ENCODE data around the gene APRT.

APRT gene

DNA sequence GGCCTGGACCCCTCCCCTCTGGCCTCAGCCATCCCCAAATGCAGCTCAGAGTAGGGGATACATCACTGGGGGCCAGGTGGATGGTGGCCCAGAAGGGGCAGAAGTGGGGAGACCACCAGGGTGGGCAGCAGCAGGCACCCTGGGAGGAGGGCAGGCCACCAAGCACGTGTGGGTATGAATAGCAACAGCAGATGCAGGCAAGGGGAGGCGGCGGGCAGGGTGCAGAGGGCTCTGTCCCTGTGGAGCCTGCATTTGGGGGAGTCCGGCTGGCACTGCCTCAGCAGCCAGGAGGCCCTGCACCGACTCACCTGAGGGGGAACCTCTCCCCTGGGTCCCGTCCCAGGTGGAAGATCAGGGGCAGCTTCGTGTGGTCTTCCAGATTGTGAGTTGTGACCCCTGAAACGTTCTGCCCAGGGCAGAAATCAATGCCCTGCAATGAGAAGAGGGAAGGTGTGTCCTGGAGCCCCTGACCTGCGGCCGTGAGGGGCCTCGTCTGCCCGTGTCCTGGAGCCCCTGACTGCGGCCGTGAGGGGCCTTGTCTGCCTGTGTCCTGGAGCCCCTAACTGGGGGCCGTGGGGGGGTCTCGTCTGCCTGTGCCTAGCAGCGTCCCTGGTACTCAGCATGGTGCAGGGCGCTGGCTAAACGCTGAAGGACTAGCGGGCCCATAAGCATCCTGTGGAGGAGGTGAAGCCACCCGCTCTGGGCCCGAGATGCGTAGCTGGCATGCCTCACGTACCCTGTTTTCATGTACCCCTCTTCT, 10.7 kb upstream of the APRT start:
- no peak for DNase-seq (ENCODE audit: low read depth)

GRCh38 chr16:88821168-88821850, 9.6 kb upstream of the APRT start:
- DNase-seq (ENCODE audit: low read depth), result no peak

DNA sequence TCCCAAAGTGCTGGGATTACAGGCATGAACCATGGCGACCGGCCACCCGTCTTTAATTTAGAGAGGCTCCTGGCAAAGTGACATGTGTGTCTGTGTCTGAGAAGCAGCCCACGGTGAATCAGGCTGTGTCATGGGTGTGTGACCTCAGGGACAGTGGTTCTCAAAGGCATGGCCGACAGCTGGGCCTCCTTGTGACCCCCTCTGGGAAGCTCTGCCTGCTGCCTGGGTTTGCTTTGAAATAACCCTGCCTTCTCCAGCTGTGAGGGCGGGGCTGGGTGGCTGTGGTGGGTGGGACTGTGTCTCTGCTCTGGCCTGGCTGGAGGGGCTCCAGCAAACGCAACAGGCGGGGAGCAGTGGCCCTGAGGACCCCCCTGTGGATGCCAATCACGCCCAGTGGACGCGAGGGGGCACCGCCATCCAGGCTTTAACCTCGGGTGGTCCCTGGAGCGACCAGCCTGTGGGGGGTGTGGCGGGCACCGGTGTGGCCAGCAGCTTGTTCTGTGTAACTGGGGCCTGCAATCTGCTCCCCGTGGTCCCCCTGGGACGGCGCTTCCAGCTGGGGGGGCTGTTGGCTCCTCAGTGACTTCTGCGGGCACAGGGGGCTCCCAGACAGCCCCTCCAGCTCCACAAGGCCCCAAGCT, 8.8 kb upstream of the APRT start:
- DNase-seq (ENCODE audit: low read depth), result no peak

DNA sequence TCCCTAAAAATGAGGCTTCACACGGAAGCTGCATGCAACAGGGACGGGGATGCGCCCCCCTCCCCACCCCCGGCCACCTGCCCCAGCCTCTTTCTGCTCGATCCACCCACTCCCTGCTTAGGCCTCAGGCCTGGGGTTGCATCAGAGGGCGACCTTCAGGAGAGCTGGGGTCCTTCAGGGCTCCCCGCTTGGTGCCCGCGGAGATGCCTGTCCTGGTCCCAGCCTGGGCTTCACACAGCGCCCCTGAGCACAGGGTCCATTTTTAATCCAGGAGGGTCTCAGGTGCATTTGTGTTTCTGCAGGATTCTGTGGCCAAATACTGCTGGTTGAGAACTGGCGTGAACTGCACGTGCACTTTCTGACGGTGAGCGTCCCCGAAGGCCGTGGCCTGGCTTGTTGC, 7.4 kb upstream of the APRT start:
- no peak for DNase-seq (ENCODE audit: low read depth)

- DNase-seq (ENCODE audit: low read depth), result no peak
Observed at GRCh38 chr16:88818575-88818874, 6.8 kb upstream of the APRT start.

- DNase-seq (ENCODE audit: low read depth), result no peak
Observed at GRCh38 chr16:88817785-88818574, 6.3 kb upstream of the APRT start.

DNA sequence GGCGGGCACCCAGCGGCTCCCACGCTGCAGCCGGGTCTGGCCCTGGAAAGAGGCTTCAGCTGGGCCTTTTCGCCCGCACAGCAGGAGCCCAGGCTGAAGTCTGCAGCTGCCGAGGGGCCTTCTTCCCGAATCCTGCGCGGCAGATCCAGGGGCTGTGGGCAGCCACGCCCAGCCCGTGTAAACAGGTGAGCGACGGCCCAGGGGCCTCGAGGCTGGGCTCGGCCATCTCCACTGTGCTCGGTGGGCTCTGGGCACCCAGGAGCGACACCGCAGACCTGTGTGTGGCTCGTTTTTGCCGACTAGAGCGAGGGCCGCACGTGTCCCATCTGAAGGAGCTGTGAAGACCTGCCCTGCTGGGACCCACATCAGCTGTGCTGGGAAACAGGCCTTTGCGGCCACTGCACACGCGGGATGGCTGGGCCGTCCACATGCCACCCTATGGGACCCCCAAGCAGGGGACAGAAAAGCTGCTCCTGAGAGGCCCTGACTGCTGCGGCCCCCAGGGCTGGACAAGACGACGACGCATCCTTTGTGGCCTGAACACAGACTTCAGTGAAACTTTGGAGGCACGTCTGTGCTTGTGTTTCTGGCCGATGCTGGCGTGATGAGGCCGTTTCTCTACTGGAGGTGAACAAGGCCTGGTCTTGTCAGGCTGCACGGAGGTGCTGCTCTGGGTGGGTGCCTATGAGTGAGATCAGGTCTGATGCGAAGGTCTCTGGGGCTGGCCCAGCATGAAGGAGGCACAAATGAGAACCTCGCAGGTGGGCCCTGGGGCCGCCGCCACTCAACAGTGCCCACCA, 5.2 kb upstream of the APRT start:
- DNase-seq (ENCODE audit: low read depth), result no peak

DNA sequence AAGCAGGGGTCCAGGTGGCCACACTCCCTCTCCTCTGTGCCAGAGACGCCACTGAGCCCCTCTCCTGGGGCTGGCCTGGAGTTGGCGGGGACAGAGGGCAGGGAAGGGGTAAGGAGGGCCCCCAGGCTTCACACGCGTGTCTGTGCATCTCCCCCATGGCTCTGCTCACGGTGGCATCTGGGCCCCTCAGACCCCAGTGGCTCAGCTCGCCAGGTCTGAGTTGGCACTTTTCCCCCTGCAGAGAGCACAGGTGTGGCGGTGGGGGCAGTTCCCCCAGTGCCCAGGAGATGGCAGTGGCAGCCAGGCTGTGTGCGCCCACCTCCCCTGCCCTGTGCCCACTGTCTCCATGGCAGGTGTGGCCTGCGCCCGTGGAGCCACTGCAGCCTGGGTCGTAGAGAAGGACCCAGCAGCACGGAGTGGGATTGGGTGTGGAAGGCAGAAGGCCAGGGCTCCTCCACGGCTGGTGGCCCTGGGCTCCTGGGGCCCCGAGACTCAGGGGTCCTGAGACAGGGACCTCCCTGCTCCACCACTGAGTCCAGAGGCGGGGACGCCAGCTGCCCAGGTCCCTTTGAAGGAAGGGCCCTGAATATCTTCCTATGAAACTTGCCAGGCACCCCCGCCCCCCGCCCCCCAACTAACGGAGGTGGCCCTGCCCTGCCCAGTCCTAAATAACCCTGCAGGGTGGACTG, 4.3 kb upstream of the APRT start:
- peak; percentile 40 for DNase-seq (ENCODE audit: low read depth)

DNA sequence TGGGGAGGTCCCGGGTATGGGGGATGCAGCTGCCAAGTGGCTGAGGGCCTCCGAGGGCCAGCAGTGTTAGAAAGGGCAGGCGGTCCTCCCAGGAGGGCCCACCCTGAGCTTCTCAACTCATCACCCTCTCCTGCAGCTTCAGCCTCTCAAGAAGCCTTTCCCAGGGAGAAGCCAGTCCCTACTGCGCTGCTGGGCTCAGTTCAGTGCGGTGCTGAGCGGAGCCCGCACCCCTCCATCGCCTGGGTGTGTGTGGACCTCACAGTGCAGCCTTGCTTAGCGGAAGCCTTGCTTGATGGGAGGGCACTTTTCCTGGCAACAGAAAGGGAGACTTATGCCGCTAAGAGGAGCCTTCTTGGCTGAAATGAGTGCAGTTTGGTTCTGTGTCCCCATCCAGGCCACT, 3.5 kb upstream of the APRT start:
- DNase-seq (ENCODE audit: low read depth), result no peak

DNA sequence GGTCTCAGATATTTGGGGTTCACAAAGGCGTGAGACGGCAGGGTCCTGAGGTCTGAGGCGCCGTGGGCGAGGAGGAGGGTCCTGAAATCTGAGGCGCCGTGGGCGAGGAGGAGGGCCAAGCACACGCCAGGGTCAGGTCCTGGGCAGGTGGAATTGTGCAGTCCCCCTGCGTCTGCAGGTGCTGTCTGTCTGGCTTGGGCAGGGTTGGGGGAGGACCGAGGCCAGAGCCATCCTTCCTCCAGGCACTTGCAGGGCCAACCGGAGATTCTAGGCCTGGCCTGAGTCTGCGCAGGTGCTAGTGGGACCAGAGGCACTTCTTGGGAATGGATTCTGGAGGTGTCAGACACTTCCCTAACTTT, 2.4 kb upstream of the APRT start:
- no peak for DNase-seq (ENCODE audit: low read depth)

DNA sequence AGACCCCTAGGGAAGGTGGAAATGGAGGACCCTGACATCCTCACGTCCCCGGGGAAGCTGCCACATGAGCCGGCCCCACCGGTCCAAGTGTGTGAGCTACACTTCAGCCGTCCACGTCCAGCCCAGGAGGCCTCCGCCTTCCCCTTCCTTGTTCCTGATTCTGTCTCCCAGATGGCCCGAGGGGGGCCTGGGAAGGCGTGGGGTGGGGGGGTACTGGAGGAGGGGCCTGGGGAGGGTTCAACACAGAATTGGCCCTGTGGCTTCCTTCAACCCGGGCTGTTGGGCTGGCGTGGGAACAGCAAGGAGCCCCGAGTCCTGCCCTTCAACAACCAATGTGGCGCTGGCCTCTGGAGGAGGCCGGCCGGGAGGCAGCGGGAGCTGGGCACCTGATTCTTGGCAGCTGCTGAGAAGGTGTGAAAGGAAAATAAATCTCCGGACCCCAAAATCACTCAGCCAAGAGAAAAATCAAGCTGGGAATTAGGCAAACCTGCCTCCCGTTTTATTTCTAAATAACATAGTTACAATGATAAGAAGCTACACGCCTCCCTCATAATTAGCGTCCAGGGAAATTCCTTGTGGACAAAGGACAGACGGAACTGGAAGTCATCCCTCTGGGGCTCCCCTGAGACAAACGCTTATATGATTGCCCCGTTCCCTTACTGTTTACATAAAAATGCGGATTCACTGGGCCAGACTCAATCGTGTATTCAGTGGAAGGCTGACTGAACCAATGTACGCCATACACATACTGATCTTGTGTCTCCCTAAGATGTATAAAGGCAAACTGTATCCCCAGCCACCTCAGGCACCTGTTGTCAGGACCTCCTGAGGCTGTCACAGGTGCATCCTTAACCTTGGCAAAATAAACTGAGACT, 1.8 kb upstream of the APRT start:
- DNase-seq (ENCODE audit: low read depth), result no peak

- DNase-seq (ENCODE audit: low read depth), result no peak
Observed at GRCh38 chr16:88812513-88813268, 963 bp upstream of the APRT start.

GRCh38 chr16:88810912-88811768, 588 bp downstream of the APRT start:
- DNase-seq (ENCODE audit: low read depth), result peak; percentile 60

DNA sequence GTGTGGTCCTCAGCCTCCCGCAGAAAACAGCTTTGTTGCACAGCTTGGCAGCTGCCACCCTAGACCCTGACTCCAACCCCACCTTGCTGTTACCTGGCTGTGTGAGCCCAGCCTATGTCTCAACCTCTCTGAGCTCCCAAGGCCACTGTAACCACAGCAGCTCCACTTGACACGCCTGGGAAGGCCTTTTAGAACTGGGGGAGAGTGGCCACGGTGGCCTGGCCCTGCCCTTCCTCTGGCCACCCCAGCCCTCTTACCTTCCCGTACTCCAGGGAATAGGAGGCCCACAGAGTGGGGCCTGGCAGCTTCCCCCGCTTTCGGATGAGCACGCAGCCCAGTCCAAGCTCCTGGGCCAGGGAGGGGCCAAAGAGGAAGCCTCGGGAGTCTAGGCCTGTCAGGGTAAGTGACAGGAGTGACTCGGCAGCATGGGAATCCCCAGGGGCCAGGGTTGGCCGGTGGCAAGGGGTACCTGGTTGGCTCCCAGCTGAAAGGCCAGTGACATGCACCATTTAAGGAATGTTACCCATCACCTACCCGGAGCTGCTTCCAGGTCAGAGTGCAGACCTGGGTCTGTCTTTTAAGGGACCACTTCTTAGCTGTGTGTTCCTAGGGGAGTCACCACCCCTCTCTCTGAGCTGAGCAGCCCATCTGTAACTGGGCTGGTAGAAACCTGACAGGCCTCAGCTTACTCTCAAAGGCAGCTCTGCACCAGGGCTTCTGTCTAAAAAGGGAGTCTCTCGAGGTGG, 1.4 kb downstream of the APRT start:
- DNase-seq (ENCODE audit: low read depth), result no peak

GRCh38 chr16:88809676-88810165, 2.0 kb downstream of the APRT start:
- DNase-seq (ENCODE audit: low read depth), result no peak

DNA sequence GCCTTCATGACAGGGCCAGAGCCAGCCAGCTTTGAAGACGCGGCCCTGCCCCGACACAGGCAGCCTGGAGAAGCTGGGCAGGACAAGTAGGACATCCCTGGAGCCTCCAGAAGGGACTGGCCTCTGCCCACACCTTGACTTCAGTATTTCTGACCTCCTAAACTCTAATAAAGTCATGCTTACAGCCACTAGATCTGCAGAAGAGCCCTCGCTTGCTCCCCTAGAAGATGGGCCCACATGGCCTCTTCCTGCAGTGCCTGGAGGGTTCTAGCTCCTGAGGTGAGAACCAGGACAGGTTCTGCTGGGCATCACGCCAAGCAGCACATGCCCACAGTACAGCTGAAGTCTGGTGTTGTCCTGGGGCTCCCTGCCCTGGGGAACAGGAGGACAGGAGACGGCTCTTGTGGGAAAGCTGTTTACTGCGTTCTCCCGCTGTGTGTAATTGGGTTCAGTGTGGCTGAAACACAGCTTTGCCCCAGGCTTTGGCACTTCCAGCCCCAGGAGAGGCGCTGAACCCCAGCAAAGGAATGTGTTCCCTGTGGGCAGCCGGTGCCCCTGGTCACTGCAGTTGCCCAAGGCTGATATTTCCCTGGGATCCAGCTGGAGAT, 2.6 kb downstream of the APRT start:
- no peak for DNase-seq (ENCODE audit: low read depth)
